GM11168 (cell line): ENCODE data around the gene SLC22A4.

Experiments
- in situ Hi-C: fragments of 300-500 bp; cut with MboI; formaldehyde crosslinking; loops from one replicate; pipeline ENCODE4 v1.12.0; 2022; ENCODE audit warnings: low sequenced_read_pairs; ENCODE audit not compliant: unreplicated experiment

Gene SLC22A4

GRCh38 chr5:132272311-132273210, 21.6 kb upstream of the SLC22A4 start:
- in situ Hi-C loops = loop anchor here (25.0 kb wide), 1 partner anchor 240 kb away; no protein-coding TSS in a partner anchor

DNA sequence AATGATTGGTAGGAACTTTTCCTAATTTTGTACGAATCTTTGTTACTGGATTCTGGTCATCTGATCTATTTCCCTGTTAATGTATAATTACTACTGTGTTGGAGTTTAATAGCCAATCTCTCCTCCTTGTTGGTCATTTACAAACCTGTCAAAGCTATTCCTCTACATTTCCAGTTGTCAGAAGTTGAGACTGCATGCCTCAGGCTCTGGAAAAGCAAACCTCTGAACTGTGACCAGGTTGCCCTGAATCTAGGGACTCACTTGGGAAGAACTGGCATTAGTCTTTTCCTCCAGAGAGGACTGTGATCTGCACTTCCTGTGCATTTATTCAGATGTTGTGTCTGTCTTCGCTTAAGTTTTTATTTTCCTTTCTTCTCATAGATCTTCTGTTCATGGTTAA, 20.6 kb upstream of the SLC22A4 start:
- in situ Hi-C loops = loop anchor here (25.0 kb wide), 1 partner anchor 239 kb away; no protein-coding TSS in a partner anchor

- in situ Hi-C loops = loop anchor here (25.0 kb wide), 1 partner anchor 238 kb away; no protein-coding TSS in a partner anchor
These were observed 20.0 kb upstream of the SLC22A4 start for GRCh38 chr5:132274050-132274792.

DNA sequence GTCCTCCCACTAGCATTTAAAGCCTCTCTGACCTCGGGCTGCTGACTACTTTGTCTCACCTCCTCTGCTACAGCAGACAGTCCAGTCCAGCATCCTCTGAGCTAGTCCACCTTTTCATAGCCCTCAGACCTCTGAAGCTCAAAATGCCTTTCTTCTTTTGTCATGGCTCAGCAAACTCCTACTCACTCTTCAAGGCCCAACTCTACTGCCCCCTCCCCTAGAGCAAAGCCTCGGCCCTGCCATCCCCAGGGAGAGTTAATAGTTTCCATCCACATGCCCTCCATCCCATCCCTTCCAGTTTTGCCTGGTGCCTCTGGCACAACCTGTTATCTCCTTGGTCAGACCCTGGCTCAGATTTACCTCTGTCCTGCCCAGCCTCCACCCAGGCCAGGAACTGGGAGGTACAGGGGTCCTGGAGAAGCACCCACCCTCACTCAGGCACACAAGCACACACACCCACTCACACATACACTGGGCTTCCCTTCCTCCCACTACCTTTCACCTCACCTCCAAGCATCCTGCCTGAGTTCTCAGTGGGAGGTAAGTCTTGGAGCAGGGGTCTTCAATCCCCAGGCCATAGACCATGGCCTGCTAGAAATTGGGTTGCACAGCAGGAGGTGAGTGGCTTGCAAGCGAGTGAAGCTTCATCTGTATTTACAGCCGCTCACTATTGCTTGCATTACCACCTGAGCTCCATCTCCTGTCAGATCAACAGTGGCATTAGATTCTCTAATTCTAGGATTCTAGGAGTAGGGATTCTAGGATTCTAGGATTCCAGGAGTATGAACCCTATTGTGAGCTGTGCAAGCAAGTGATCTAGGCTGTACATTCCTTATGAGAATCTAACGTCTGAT, 18.6 kb upstream of the SLC22A4 start:
- in situ Hi-C loops = no loop called here

GRCh38 chr5:132277256-132277655, 16.9 kb upstream of the SLC22A4 start:
- in situ Hi-C loops = no loop called here

GRCh38 chr5:132277971-132278853, 16.0 kb upstream of the SLC22A4 start:
- in situ Hi-C loops = no loop called here

- in situ Hi-C loops = no loop called here
These were observed 14.4 kb upstream of the SLC22A4 start for GRCh38 chr5:132279801-132280200.

DNA sequence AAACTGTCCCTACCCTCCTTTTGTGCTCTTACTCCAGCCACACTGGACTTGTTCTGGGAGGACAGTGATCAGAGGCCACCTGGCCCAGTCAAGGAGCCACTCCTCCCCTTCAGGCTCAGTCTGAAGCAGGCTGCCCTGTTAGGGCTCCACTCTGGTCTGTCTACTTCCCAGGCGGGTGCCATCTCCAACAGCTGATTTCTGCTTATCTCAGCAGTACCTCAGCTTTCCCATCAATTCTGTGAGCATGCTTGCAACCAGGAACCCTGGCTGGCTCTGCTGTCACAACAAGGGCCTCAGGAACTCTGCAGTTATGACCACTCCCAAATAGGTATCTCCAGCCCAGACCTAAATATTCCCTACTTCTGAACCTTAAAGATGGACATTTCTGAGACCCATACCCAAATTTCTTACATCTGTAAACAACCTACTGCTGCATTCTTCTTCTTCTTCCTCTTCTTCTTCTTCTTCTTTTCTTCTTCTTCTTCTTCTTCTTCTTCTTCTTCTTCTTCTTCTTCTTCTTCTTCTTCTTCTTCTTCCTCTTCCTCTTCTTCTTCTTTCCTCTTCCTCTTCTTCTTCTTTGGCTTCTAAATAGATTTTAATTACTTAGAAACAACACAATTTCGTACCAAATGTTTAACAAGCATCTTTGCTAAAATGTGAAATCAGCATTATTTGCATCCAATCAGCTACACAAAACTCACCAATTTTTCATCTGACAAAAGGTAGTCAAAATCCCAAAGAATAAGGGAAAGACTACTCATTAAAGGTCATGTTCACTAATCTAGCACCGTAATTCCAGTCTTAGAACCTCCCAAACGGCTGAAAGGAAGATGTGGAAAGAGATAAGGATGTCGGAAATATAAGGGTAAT, 13.6 kb upstream of the SLC22A4 start:
- in situ Hi-C loops = no loop called here

- in situ Hi-C loops = no loop called here
These were observed 12.2 kb upstream of the SLC22A4 start for GRCh38 chr5:132281856-132282614.

GRCh38 chr5:132283423-132284043, 10.7 kb upstream of the SLC22A4 start:
- in situ Hi-C loops = no loop called here

DNA sequence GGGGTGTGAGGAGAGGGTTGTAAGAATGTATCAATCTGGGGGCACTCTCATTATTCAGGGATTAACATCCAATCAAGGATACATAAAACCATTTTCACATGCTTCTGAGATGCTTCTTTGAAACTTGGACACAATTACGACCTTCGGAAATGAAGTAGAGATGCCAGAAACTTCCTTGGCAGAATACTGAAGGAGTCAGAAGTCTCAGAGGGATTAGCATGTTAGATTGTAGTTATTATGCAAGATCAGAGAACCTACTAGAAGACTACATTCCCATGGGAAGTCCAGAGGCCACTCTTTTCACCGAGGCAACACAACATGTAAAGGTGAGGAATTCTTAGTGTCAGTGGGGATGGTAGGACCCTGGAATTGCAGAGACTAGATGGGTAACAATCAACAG, 5.1 kb upstream of the SLC22A4 start:
- in situ Hi-C loops = no loop called here

- in situ Hi-C loops = no loop called here
These were observed 3.2 kb upstream of the SLC22A4 start for GRCh38 chr5:132291026-132291425.

DNA sequence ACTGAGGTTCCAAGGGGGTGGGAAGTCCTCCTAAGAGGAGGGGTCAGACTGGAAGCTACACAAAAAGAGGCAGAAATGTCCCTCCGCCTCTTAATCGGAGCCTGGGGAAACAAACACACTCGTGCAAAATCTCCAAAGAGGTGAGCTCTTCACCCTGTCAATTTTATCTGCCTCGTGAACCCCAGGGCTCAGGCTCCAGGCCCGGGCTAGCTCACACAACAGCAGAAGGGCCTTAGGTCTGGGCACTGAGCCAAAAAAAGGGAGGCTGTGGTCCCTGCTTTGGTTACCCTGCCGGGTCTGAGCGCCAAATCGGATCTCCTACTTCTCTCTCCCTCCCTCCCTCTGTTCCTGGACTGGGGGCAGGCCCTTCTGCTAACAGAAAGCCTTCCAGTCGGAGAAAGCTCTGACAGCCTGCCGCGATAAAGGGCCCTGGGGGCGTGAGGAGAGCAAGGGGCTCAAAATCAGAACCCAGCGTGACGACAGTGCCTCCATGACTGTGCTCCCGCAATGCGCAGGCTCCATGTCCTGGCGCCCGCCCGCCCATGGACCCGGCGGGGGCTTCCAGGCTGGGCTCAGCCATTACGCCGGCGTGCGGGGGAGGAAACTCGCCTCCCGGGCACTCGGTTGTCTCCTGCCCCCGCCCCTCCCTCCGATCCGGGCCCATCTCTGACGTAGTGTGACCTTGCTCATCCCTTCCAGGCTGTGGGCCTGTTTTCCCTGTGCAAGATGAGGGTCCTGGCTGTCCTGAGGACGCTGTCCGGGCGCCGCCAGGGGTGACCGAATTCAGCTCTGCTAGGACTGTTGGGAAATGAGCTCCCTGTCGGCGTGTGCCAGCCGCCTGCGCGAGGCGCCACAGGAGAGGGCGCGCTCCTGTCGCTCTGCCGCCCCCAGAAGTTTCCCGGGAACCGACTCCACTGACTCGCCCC, 865 bp upstream of the SLC22A4 start:
- in situ Hi-C loops = no loop called here

GRCh38 chr5:132294728-132295504, 722 bp downstream of the SLC22A4 start:
- in situ Hi-C loops = no loop called here
